Mammary epithelial cell (primary cell): ENCODE measurements around the gene TCERG1L.

ENCODE experiments used
- EZH2 ChIP-seq: IDR thresholded peaks from 2 replicates; pipeline ENCODE4 v1.6.1; 2012; ENCODE audit warnings: low read length, inconsistent platforms, borderline replicate concordance
- TF ChIP-seq, protein P1 (sequence below), 2 donors: IDR thresholded peaks in 1 of 2; conservative IDR thresholded peaks in 1 of 2; 2 replicates each; pipeline ENCODE4 v1.5.1; 2011 to 2012; ENCODE audit warnings: inconsistent platforms in 2 of 2, low read length in 2 of 2, mild to moderate bottlenecking in 2 of 2, control low read depth in 1 of 2, low read depth in 1 of 2; ENCODE audit not compliant: insufficient read depth in 1 of 2; ENCODE audit errors: extremely low read depth in 1 of 2

- TF ChIP-seq, protein P1, sequence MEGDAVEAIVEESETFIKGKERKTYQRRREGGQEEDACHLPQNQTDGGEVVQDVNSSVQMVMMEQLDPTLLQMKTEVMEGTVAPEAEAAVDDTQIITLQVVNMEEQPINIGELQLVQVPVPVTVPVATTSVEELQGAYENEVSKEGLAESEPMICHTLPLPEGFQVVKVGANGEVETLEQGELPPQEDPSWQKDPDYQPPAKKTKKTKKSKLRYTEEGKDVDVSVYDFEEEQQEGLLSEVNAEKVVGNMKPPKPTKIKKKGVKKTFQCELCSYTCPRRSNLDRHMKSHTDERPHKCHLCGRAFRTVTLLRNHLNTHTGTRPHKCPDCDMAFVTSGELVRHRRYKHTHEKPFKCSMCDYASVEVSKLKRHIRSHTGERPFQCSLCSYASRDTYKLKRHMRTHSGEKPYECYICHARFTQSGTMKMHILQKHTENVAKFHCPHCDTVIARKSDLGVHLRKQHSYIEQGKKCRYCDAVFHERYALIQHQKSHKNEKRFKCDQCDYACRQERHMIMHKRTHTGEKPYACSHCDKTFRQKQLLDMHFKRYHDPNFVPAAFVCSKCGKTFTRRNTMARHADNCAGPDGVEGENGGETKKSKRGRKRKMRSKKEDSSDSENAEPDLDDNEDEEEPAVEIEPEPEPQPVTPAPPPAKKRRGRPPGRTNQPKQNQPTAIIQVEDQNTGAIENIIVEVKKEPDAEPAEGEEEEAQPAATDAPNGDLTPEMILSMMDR (conservative IDR thresholded peaks at IDR 0.05 in 1 of 2, IDR thresholded peaks at IDR 0.05 in 1 of 2; ENCODE audit: extremely low read depth in 1 of 2, insufficient read depth in 1 of 2, low read depth in 1 of 2, low read length in 2 of 2): no peak
- no peak for TF ChIP-seq EZH2
Measured at GRCh38 chr10:131272897-131273451, 38.5 kb downstream of the TCERG1L start.
